ENCODE data around the gene NR3C1. TPM values are rescaled to one million over a fixed set of nuclear protein-coding genes. Genes with fewer than 3 reads are reported as not detected.

NR3C1 gene
- polyA plus RNA-seq, 1 donor from 2014 or later: 2.3 TPM

DNA sequence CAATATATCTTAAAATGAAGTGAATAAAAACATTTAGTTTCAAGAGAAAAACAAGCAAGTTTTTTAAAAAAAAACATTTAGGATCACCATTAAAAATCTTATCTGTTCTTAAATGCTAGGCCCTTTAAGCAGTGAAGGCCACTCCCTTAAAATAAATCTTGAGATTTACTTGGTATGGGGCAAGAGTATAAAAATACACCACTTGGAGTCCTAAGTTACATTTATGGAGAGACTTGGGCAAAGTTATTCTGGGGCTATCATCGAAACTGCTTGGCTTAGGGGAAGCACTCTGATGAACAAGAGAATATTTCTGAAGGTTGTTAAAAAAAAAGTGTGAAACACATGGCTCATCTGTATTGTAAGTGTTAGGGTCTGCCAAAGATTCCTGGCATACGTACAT is 97.4 kb downstream of the NR3C1 start:
- H4K20me1 ChIP-seq (ENCODE audit: insufficient read depth): no peaks in the 10 kb centered on the region
- no peak overlapping the region for H3K27ac ChIP-seq (ENCODE audit: low read length)
- H3K4me3 ChIP-seq (ENCODE audit: low read length): no peak overlapping the region
- H3K36me3 ChIP-seq (ENCODE audit: insufficient read depth, low read length): no peaks in the 10 kb centered on the region
- H3K9ac ChIP-seq (ENCODE audit: low read length): no peak overlapping the region
- no peak overlapping the region for H3K4me2 ChIP-seq (ENCODE audit: low read length)
- H3K9me2 ChIP-seq (ENCODE audit: insufficient read depth, low read length): no peaks in the 10 kb centered on the region
- H3K79me2 ChIP-seq (replicated peaks; ENCODE audit: insufficient read depth, low read length): no peaks in the 10 kb centered on the region
- no peaks in the 10 kb centered on the region for H3F3A ChIP-seq (ENCODE audit: insufficient read depth, low read length, poor library complexity, severe bottlenecking)
- no peak for TF ChIP-seq MXI1 (conservative IDR thresholded peaks at IDR 0.05; ENCODE audit: poor library complexity, severe bottlenecking)
- no peaks in the 10 kb centered on the region for H3K9me3 ChIP-seq (ENCODE audit: low read length)
- no peaks in the 10 kb centered on the region for H3K27me3 ChIP-seq (ENCODE audit: insufficient read depth, low read depth, low read length)
- no peak overlapping the region for H2AFZ ChIP-seq (ENCODE audit: low read depth, low read length)

DNA sequence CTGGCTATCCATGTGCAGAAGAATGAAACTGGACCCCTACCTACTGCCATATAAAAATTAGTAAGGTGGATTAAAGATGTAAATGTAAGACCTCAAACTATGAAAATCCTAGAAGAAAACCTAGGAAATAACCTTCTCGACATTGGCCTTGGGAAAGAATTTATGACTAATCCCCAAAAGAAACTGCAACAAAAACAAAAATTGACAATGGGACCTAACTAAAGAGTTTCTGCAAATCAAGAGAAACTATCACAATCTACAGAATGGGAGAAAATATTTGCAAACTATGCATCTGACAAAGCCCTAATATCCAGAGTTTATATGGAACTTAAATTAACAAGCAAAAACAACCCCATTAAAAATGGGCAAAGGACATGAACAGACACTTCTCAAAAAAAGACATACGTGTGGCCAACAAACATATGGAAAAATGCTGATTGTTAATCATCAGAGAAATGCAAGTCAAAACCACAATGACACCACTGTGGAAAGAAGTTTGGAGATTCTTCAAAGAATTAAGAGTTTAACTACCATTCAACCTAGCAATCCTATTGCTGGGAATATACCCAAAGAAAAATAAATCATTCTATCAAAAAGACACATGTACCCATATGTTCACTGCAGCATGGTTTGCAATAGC is 98.5 kb downstream of the NR3C1 start:
- Histone ChIP-seq H3F3A (ENCODE audit: insufficient read depth, low read length, poor library complexity, severe bottlenecking) (no peaks in the 10 kb centered on the region), H3K4me3 (ENCODE audit: low read length) (no peak overlapping the region), H4K20me1 (ENCODE audit: insufficient read depth) (no peaks in the 10 kb centered on the region), H3K9ac (ENCODE audit: low read length) (no peak overlapping the region), H3K27me3 (ENCODE audit: insufficient read depth, low read depth, low read length) (no peaks in the 10 kb centered on the region), H3K9me2 (ENCODE audit: insufficient read depth, low read length) (no peaks in the 10 kb centered on the region), H3K79me2 (replicated peaks; ENCODE audit: insufficient read depth, low read length) (no peaks in the 10 kb centered on the region), H3K36me3 (ENCODE audit: insufficient read depth, low read length) (no peaks in the 10 kb centered on the region), H3K4me2 (ENCODE audit: low read length) (no peak overlapping the region), H3K9me3 (ENCODE audit: low read length) (no peaks in the 10 kb centered on the region), H2AFZ (ENCODE audit: low read depth, low read length) (no peak overlapping the region), H3K27ac (ENCODE audit: low read length) (no peak overlapping the region)
- TF ChIP-seq MXI1 (conservative IDR thresholded peaks at IDR 0.05; ENCODE audit: poor library complexity, severe bottlenecking): no peak
- no peak for TF ChIP-seq TAF1 (IDR thresholded peaks at IDR 0.05; ENCODE audit: low read depth)
- TF ChIP-seq, protein P1, sequence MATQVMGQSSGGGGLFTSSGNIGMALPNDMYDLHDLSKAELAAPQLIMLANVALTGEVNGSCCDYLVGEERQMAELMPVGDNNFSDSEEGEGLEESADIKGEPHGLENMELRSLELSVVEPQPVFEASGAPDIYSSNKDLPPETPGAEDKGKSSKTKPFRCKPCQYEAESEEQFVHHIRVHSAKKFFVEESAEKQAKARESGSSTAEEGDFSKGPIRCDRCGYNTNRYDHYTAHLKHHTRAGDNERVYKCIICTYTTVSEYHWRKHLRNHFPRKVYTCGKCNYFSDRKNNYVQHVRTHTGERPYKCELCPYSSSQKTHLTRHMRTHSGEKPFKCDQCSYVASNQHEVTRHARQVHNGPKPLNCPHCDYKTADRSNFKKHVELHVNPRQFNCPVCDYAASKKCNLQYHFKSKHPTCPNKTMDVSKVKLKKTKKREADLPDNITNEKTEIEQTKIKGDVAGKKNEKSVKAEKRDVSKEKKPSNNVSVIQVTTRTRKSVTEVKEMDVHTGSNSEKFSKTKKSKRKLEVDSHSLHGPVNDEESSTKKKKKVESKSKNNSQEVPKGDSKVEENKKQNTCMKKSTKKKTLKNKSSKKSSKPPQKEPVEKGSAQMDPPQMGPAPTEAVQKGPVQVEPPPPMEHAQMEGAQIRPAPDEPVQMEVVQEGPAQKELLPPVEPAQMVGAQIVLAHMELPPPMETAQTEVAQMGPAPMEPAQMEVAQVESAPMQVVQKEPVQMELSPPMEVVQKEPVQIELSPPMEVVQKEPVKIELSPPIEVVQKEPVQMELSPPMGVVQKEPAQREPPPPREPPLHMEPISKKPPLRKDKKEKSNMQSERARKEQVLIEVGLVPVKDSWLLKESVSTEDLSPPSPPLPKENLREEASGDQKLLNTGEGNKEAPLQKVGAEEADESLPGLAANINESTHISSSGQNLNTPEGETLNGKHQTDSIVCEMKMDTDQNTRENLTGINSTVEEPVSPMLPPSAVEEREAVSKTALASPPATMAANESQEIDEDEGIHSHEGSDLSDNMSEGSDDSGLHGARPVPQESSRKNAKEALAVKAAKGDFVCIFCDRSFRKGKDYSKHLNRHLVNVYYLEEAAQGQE (IDR thresholded peaks at IDR 0.05; ENCODE audit: borderline replicate concordance): no peak
- TF ChIP-seq SMC3 (conservative IDR thresholded peaks at IDR 0.05; ENCODE audit: poor library complexity): no peak
- TF ChIP-seq POLR2AphosphoS5 (IDR thresholded peaks at IDR 0.05): no peak
- no peak for TF ChIP-seq EP300 (conservative IDR thresholded peaks at IDR 0.05; ENCODE audit: poor library complexity, severe bottlenecking)
- no peak for TF ChIP-seq EZH2 (IDR thresholded peaks at IDR 0.05; ENCODE audit: borderline replicate concordance, insufficient read depth, low read length, poor library complexity, severe bottlenecking)
- no peak for TF ChIP-seq RAD21 (conservative IDR thresholded peaks at IDR 0.05)
- TF ChIP-seq, protein P2, sequence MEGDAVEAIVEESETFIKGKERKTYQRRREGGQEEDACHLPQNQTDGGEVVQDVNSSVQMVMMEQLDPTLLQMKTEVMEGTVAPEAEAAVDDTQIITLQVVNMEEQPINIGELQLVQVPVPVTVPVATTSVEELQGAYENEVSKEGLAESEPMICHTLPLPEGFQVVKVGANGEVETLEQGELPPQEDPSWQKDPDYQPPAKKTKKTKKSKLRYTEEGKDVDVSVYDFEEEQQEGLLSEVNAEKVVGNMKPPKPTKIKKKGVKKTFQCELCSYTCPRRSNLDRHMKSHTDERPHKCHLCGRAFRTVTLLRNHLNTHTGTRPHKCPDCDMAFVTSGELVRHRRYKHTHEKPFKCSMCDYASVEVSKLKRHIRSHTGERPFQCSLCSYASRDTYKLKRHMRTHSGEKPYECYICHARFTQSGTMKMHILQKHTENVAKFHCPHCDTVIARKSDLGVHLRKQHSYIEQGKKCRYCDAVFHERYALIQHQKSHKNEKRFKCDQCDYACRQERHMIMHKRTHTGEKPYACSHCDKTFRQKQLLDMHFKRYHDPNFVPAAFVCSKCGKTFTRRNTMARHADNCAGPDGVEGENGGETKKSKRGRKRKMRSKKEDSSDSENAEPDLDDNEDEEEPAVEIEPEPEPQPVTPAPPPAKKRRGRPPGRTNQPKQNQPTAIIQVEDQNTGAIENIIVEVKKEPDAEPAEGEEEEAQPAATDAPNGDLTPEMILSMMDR (IDR thresholded peaks at IDR 0.05; ENCODE audit: poor library complexity, severe bottlenecking): no peak

Data from neural cell (in vitro differentiated cells).